Fibroblast of mammary gland (primary cell): Measurements from ENCODE around the gene PIK3C2G.
A peak's percentile ranks its signal among the peaks of the same experiment; 100 is the strongest.

Experiments
- DNase-seq: peaks from one replicate; pipeline ENCODE4 v3.0.0-alpha.2; 2010; ENCODE audit warnings: low read depth
- H3K4me3 ChIP-seq: 2 replicates; pipeline ENCODE4 v1.5.1; 2011; ENCODE audit warnings: low read depth, mild to moderate bottlenecking, low read length, moderate library complexity; ENCODE audit not compliant: control insufficient read depth
- TF ChIP-seq, protein P1 (sequence below): conservative IDR thresholded peaks from 2 replicates; pipeline ENCODE4 v1.5.1; 2011; ENCODE audit warnings: low read depth, low read length, inconsistent platforms; ENCODE audit not compliant: control insufficient read depth, insufficient read depth

The PIK3C2G gene

DNA sequence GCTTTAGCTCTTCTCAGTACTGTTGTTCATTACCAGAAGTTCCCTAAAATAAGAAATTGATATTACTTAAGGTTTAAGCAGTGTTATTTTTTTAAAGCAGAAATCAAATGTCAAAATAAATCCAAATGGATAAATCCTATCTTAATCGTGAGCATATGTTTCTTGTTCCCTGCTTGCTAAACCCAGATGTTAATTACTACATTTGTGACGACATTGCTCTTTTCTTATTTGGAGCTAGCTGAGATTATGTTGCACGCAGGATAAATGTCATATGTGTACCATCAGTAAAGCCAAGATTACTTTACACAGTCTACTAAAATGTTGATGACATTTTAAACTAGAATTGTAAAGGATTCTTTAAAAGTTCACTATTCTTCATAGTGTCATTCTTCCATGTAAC lies 319.0 kb downstream of the PIK3C2G start:
- TF ChIP-seq, protein P1, sequence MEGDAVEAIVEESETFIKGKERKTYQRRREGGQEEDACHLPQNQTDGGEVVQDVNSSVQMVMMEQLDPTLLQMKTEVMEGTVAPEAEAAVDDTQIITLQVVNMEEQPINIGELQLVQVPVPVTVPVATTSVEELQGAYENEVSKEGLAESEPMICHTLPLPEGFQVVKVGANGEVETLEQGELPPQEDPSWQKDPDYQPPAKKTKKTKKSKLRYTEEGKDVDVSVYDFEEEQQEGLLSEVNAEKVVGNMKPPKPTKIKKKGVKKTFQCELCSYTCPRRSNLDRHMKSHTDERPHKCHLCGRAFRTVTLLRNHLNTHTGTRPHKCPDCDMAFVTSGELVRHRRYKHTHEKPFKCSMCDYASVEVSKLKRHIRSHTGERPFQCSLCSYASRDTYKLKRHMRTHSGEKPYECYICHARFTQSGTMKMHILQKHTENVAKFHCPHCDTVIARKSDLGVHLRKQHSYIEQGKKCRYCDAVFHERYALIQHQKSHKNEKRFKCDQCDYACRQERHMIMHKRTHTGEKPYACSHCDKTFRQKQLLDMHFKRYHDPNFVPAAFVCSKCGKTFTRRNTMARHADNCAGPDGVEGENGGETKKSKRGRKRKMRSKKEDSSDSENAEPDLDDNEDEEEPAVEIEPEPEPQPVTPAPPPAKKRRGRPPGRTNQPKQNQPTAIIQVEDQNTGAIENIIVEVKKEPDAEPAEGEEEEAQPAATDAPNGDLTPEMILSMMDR = no peak
- DNase-seq = peak; percentile 75
- no peak overlapping the region for H3K4me3 ChIP-seq

DNA sequence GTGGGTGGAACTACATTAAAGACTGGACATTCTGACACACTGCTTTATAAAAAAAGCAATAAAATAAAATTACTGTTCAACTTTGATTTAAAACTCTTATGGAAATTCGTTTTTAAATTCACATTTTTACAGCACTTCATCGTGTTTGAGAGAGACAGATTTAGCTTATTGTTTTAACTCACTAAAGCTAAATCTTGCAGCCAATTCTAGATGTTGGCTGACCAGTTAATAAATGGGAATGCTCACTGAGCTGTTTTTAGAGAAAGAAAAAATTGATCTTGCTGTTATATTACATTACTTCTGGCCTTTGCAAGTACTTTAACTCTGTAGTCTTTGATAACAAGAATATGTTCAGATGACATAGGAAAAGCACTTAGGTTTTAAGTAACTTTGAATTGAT lies 319.4 kb downstream of the PIK3C2G start:
- TF ChIP-seq, protein P1 = no peak
- DNase-seq = no peak
- no peak overlapping the region for H3K4me3 ChIP-seq

DNA sequence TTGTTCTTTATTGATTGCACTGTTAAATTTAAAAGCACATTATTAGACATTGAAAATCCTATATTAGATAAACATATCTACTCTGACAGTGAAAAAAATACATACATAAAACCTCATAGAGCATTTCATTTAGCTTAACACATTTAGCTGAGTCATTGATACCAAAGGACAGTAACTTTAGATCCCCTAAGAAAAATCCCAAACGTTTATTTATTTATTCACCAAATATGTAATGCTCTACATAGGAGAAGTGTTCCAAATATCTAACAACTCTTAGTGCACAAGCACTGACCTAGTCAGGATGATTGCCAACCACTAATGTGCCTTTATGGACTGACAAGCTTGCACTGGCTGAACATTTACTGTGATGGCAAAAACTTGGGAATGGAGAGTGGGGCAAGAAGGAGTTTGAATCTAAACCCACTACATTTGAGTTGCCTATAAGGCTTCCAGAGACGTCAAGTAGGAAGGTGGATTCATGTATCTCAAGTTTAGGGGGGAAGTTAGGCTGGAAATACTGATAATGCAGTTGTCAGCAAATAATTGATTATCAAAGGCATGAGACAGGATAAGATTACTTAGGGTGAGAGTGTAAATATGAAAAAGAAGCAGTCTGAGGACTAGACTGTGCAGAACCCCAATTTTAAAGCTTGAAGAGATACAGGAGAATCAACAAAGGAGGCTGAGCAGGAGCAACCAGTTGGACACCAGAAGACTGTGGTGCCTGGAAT lies 320.1 kb downstream of the PIK3C2G start:
- TF ChIP-seq, protein P1 = no peak
- DNase-seq = peak; percentile 19
- H3K4me3 ChIP-seq = no peak overlapping the region

DNA sequence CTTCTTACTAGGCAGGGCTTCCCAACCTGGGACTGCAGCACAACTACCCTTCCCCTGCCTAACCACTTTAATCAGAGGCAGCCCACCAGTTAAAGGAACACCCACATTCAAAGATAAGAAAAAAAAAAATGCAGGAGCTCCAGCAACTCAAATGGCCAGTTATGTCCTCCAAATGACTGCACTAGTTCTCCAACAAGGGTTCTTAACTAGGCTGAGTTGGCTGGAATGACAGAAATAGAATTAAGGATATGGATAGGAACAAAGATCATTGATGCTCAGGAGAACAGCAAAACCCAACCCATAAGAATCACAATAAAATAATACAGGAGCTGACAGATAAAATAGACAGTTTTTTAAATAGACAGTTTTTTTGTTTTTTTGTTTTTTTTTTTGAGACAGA lies 322.3 kb downstream of the PIK3C2G start:
- peak; percentile 4 for DNase-seq
- TF ChIP-seq, protein P1 = no peak
- H3K4me3 ChIP-seq = no peak overlapping the region

DNA sequence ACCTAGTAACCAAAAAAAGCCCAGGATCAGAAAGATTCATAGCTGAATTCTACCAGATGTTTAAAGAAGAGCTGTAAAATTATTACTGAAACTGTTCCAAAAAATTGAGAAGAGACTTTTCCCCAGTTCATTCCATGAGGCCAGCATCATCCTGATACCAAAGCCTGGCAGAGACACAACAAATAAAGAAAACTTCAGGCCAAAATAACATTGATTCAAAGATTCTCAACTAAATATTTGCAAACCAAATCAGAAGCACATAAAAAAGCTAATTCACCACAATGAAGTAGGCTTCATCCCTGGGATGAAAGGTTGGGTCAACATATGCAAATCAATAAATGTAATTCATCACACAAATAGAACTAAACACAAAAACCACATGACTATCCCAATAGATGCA lies 325.3 kb downstream of the PIK3C2G start:
- DNase-seq = no peak
- H3K4me3 ChIP-seq = no peak overlapping the region
- TF ChIP-seq, protein P1 = no peak

DNA sequence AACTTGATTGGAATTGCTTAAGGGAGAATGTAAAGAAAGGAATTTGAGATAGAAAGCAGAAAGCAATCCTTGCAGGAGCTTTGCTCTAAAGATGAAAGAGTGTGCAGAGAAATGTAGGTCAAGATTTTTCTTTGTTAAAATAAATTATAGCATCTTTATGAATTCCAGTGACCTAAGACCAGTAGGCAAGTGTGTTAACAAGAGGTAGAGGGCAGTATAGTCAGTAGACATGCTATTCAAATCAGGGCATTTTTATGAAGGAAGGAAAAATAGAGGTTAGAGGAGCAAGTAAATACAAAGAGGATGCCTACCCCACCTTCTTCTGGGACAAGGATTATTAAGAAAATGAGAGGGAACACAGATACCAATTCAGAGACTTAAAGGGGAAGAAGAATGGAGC lies 328.0 kb downstream of the PIK3C2G start:
- TF ChIP-seq, protein P1 = peak; percentile 24

More for the DNA sequence above, 328.0 kb downstream of the PIK3C2G start:
- H3K4me3 ChIP-seq = no peak overlapping the region
- DNase-seq = peak; percentile 32
